Activated naive CD8-positive, alpha-beta T cell treated with anti-CD3 and anti-CD28 coated beads, Interleukin-2, amount 50 U/mL, for 16 hours (primary cell): ENCODE measurements around the gene PHLDB2.

Experiments
- DNase-seq: peaks from one replicate; pipeline ENCODE4 v3.0.0-alpha.2; 2020; ENCODE audit warnings: low read depth, low spot score

The PHLDB2 gene

DNA sequence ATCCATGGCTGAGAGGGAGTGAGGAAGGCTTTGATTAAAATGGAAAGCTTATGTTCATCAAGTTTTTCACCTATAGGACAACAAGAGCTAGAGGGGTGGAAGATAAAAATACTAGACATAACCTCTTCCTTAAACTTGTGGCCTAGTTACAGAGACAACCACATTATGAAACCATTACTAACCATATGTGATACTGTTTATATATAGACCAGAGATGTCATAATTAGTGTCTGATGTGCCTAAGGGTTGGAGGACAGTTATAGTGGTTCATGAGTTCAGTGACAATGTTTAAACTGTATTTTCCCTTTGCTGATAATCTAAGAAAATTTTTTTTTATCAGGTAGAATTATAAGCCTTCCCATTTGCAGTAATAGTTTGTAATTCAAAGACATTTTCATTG is 23.7 kb downstream of the PHLDB2 start:
- DNase-seq, result no peak

- DNase-seq, result no peak
These were observed 25.4 kb downstream of the PHLDB2 start for GRCh38 chr3:111884411-111885018.

GRCh38 chr3:111885578-111885977 is 26.5 kb downstream of the PHLDB2 start:
- no peak for DNase-seq

DNA sequence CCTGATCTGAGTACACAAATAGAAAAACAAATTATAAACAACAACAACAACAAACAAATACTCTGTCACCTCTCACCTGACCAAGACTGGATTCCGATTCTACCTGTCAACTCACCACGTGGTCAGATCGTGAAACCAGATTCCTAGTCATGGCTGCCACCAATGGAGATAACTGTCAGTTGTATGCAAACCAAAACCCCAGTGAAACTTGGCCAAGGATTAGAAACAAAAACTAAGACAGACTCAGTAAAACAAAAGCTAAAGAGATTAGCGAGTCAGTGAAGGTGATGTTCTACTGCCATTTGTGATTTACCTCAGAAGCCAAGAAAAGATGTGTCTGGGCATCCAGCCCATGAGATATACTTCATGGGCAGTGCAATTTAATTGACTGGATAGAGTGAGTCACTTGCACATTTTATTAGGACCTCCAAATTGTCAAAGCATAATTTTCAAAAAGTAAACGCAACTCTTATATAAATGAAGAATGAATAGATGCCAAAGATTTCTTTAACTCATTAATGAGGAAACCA is 31.1 kb downstream of the PHLDB2 start:
- DNase-seq, result no peak

DNA sequence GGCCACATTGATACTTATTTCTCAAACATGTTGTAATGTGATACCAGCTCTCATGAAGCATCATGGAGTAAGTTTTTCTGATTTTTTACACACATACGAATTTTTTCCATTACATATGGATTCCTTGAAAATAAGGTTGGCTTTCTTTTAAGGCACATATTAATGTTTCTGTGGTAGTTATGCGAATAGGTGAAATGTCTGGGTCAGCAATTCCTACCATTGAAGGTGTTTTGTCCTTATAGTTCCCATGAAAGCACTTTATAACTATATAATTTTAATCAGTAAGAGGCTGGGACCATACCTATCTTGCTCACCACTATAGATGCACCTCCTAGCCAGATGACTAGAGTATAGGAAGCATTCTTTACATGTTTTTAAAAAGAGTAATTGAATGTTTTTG is 33.0 kb downstream of the PHLDB2 start:
- DNase-seq, result no peak

DNA sequence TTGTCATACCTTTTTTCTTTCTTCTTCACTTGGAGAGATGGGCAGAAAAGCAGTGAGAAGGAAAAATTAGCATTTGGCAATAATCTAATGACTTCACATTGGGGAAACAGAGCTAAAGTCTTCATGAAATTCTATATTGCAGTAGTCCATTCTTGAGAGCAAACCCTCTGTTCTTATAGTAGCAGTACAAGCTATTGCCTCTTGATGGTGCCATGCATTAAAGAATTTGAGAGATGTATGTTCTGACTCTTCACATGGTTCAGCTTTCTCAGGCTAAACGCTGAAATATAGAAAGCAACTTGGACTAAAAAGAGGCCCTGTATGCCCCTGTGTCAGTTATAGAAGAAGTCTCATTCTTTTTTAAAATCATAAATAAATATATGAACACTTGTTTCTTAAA is 36.0 kb downstream of the PHLDB2 start:
- DNase-seq, result no peak

DNA sequence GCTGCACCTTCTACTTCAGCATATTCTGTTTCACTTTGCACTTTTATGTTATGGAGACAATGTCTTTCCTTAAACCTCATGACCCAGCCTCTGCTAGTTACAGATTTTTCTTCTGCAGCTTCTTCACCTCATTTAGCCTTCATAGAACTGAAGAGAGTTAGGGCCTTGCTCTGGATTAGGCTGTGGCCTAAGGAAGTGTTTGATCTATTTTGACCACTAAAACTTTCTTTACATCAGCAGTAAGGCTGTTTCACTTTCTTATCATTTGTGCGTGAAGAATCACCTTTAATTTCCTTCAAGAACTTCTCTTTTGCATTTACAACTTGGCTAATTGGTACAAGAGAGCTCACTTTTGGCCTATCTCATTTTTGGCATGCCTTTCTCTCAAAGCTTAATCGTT is 40.9 kb downstream of the PHLDB2 start:
- DNase-seq, result no peak

GRCh38 chr3:111901637-111902036 is 42.6 kb downstream of the PHLDB2 start:
- DNase-seq, result no peak

DNA sequence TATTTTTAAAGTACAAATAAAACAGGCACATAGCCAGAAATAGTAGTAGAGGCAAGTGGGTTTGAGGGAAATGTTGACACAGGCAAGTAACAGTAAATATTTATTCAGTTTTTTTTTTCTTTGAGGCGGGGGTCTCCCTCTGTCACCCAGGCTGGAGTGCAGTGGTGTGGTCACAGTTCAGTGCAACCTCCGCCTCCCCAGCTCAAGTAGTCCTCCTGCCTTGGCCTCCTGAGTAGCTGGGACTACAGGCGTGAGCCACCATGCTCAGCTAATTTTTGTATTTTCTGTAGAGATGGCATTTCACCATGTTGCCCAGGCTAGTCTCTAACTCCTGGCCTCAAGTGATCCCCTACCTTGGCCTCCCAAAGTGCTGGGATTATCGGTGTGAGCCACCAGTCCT is 43.5 kb downstream of the PHLDB2 start:
- no peak for DNase-seq

DNA sequence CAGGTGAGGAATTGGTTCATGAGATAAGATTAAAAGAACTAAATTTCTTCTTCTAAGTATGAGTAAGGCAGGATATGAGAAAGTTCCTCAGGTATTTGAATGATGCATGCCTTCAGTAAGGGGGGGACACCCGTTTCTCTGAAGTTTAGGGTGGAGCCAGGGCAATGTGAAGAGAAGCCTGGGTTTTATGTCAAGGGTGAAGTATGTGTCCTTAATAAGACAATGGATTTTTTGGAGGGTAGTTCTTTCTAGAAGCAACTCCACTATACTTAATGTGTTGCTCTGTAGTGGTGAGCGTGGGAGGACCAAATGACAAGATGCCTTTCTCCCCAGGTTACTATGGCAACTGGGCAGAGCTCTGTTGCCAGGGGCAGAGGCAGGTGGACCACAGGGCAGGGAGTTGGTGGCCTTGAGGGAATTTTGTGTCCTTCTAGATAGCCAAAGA is 44.0 kb downstream of the PHLDB2 start:
- no peak for DNase-seq

DNA sequence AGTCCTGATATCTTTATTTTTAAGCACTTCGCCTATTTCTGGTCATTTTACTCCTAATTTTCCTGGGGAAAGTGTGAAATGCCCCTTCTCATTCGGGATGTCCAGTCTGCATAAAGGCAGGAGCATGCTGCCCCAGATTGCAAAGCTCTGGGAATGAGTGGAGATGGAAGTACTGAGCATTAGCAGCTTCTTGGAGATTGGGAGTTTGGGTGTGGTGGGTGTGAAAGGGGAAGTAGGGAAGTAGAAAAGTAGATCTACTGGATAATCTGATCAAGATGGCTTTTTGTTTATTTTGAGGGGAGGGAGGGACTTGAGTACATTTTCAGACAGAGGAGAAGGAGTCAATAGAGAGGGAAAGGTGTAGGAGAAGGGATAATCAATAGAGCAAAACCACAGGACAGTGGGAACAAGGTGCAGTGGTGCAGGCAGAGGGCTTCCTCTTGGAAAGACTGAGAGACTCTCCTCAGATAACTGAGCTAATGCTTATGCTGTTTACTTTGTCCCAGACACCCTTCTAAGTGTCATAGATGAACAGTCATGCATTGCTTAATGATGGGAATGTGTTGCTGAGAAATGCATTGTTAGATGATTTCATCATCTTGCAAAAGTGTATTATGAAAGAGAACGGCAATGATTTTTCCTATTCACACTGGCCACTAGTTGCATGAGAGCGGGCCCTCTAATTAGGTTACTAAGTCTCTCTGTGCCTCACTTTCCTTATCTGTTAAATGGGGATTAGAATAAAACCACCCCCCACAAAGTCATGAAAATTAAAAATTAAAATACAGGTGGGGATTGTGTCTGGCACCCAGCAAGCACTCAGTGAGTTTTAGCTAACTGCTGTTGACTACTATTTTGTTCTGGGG is 45.5 kb downstream of the PHLDB2 start:
- DNase-seq, result no peak

GRCh38 chr3:111906656-111907055 is 47.6 kb downstream of the PHLDB2 start:
- DNase-seq, result no peak

DNA sequence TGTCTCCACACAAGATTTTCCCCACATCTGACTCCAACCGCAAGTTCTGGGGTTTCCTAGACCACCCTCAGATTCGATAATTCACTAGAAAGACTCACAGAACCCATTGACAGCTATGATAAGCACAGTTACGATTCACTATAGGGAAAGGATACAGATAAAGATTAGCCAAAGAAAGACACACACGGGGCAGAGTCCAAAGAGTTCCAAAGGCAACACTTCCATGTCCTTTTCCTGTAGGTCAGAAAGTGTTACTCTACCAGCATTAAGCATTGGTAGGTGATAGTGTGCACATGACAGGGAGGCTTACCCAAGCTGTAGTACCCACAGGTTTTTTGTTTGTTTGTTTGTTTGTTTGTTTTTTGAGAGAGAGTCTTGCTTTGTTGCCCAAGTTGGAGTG is 48.1 kb downstream of the PHLDB2 start:
- DNase-seq, result no peak

GRCh38 chr3:111910806-111911205 is 51.7 kb downstream of the PHLDB2 start:
- no peak for DNase-seq

GRCh38 chr3:111911446-111911845 is 52.4 kb downstream of the PHLDB2 start:
- DNase-seq, result no peak

DNA sequence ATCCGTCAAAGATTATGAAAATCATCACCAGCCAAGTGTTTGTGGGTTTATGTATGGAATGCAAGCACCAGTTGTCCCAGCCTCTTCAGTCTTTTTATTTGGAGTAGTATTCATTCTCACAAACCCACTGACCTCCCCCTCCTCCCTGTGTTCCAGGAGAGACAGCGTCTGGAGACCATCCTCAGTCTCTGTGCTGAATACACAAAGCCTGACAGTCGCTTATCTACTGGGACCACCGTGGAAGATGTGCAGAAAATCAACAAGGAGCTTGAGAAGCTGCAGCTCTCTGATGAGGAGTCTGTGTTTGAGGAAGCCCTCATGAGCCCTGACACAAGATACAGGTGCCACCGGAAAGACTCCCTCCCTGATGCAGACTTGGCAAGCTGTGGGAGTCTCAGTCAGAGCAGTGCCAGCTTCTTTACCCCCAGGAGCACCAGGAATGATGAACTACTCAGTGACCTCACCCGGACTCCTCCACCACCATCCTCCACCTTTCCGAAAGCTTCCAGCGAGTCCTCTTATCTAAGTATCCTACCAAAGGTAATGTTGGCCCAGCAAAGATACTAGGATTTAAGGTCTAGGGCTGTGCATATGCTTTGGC is 54.2 kb downstream of the PHLDB2 start:
- no peak for DNase-seq

- no peak for DNase-seq
These were observed 56.8 kb downstream of the PHLDB2 start for GRCh38 chr3:111915905-111916304.

GRCh38 chr3:111917300-111917699 is 58.2 kb downstream of the PHLDB2 start:
- DNase-seq, result no peak

GRCh38 chr3:111919370-111920065 is 60.5 kb downstream of the PHLDB2 start:
- no peak for DNase-seq

DNA sequence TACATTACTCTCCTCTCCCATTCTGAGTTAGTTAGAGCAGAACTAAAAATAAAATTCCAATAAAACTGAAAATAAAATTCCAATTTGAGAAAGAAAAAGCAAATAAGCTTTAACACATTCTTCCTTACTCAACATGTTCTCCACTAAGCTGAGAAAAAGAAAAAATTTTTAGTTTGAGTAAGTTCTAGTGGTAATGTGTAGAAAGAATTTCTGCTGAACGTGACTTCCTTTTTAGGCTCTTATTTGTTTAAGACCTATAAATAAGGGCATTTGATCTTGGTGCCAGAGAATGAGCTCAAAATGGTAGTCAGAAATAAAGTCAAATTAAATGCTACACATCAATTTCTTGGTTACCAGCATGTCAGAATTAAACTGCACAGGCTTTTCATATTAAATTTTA is 62.1 kb downstream of the PHLDB2 start:
- DNase-seq, result no peak

DNA sequence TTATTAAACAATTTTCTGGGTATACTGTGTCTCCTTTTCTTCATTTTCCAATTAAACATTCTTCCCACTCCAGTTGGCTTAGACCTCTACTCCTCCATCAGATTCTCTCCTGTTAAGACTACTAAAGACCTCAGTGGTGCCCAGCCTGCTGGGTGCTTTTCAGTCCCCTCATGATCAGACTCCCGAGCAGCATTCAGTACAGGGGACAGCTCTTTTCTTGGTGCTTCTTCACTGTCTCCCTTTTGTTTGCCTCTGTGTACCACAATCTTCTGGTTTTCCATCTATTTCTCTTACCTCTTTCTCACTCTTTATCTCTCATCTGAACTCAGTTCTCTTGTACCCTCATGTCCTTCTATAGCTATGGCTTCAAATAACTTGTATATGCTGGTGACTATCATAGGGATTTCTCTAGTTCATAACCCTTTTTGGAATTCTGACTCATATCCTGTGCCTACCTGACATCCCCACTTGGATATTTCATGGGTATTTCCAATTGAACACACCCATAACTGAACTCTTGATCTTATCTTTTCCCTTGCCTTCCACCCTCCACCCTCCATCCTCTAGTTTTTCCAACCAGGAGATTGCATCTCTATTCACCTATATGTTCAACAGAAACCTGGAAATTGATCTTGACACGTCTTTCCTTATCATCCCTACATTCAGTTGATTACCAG is 64.2 kb downstream of the PHLDB2 start:
- DNase-seq, result no peak
